Myometrial cell (primary cell): Measurements from ENCODE around the gene CHRFAM7A. TPM values are rescaled to one million over a fixed set of nuclear protein-coding genes. Genes with fewer than 3 reads are reported as not detected.

Experiments used
- total RNA-seq: library from RNA; depleted of rRNA; stranded (reverse); fragments of >200 nt; gene quantifications from 2 replicates; pipeline ENCODE4 v1.2.3, GENCODE V29; 2015

The CHRFAM7A gene
- total RNA-seq, result not detected in 2 replicates

GRCh38 chr15:30392766-30393663, at the start of gene CHRFAM7A:
CHRFAM7A (minus strand) TSS chr15:30393540; CDS start chr15:30383351, 10,189 bp downstream.

DNA sequence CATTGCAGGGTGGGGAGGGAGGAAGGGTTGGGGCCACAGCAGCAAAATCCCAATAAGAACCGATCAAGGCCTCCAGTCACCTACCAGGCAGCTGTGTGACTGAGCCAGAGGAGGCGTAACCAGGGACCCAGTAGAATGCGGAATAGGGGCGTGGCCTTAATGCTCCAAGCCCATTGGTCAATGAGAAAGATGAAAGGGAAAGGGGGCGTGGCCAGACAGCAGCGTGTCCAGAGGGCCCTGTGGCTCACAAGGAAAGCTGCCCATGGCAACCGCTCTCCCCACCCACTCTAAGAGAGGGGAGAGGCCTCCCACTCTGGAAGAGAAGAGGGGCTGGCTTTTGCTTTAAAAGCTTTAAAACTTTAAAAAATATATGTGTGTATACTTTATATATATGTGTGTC, 20.8 kb upstream of the CHRFAM7A start, which contains the start of gene GOLGA8R:
TSS of gene GOLGA8R (minus strand) at position 101 of the 400 bp plus-strand sequence. CDS start at position 3, 98 bp downstream.

Other genes starting within 250 kb of the CHRFAM7A start
- gene GOLGA8R, start 20.7 kb upstream of the CHRFAM7A start, total RNA-seq, result 0.18 and 1.2 TPM in 2 replicates
- gene GOLGA8Q, start 158.5 kb upstream of the CHRFAM7A start, total RNA-seq, result not detected in 2 replicates
- gene GOLGA8H, start 210.5 kb upstream of the CHRFAM7A start, total RNA-seq, result 0.18 TPM in 1 of 2 replicates, not detected in the other